Measurements from ENCODE around the gene SPO11.

SPO11 gene

DNA sequence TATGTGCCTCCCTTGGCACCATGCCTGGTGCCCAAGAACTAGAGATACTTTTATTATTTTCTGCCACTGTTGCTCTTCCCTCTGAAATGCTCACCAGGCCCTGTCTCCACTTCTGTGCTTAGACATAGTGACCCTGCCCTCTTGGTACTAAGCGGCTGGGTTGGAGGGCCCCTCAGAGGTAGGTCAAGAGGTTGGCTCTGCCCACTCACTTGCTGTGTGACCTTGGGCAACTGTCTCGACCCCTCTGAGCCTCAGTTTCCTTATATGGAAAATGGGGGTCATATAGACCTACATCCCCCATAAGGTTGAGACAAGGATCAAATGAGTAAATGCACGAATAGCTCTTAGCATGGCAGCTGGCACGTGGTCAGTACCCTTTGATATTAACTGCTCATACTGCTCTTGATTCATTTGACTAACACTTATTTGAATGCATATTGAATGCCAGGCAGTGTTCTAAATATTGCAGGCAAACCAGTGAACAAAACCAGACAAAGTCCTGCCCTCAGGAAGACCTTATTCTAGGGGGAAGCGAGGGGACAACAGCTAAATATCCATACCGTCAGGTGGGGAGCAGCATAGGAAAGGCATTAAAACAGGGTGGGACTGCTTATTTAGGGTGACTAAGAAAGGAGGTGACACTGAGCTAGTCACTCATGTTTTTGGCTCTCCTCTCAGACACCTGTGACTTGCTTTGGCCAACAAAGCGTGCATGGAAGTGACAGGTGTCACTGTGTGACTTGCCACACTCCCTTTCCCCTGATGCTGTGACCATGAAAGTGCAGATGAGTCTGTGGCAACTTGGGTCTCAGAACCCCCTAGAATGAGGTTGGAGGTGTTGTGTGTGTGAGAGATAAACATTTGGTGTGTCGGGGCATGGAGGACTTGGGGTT is 14.3 kb upstream of the SPO11 start:
- DNase-seq (ENCODE audit: extremely low spot score), result no peak
- ChIA-PET CTCF (no interaction called here), POLR2A (no interaction called here)
- TF ChIP-seq CTBP1 (IDR thresholded peaks at IDR 0.05; ENCODE audit: borderline replicate concordance), result no peak
- no peak for TF ChIP-seq TARDBP (IDR thresholded peaks at IDR 0.05)
- TF ChIP-seq, protein P1, sequence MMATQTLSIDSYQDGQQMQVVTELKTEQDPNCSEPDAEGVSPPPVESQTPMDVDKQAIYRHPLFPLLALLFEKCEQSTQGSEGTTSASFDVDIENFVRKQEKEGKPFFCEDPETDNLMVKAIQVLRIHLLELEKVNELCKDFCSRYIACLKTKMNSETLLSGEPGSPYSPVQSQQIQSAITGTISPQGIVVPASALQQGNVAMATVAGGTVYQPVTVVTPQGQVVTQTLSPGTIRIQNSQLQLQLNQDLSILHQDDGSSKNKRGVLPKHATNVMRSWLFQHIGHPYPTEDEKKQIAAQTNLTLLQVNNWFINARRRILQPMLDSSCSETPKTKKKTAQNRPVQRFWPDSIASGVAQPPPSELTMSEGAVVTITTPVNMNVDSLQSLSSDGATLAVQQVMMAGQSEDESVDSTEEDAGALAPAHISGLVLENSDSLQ (IDR thresholded peaks at IDR 0.05), result no peak
- no peak for TF ChIP-seq FOXA1 (IDR thresholded peaks at IDR 0.05)
- no peak for TF ChIP-seq ZNF384 (IDR thresholded peaks at IDR 0.05)
- no peak for TF ChIP-seq L3MBTL2 (conservative IDR thresholded peaks at IDR 0.05)
- TF ChIP-seq SP1 (IDR thresholded peaks at IDR 0.05), result no peak
- TF ChIP-seq ELF4 (IDR thresholded peaks at IDR 0.05), result no peak
- TF ChIP-seq BHLHE40 (IDR thresholded peaks at IDR 0.05; ENCODE audit: borderline replicate concordance), result no peak

DNA sequence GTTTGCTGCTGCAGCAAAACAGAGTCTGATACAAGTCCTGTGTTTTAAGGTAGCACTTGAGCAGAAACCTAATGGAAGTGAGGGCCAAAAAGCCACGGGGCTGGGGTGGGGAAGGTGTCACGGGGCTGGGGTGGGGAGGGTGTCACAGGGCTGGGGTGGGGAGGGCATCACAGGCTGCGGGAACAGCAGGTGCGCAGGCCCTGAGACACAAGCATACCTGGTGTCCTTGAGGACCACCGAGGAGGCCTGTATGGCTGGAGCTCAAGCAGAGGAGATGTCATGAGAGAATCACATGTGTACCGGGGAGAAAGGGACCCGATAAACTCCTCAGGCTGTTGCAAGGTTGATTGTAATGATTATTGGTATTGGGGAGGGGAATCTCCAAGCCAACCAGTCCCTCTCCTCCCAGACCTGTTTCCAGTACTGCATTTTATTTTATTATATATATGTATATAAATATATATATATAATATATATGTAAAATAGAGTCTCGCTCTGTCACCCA is 13.6 kb upstream of the SPO11 start:
- CTCF ChIA-PET, result no interaction called here
- POLR2A ChIA-PET, result no interaction called here
- DNase-seq (ENCODE audit: extremely low spot score), result no peak

DNA sequence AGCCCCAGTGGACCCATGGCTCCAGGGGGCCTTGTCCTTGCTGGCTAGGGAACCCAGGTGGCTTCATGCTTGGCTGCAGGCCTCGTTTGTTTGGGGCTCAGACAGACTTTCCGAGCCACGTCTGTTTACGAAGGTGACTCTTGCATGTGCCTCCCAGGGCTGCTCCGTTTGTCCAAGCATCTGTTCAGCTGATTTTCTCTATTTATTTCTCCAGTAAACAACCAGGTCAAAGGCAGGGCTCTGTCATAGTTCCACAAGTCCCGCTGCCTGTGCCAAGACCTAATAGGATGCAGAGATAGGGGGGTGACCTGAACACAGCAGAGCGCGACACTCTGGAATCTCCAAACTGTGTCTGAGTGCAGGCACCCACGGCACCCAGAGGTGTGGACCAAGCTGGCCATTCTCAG is 12.8 kb upstream of the SPO11 start:
- CTCF ChIA-PET, result no interaction called here
- TF ChIP-seq FOXA1 (IDR thresholded peaks at IDR 0.05), result no peak
- TF ChIP-seq NFRKB (IDR thresholded peaks at IDR 0.05), result no peak
- no peak for TF ChIP-seq SUZ12 (IDR thresholded peaks at IDR 0.05)
- TF ChIP-seq CTBP1 (IDR thresholded peaks at IDR 0.05; ENCODE audit: borderline replicate concordance), result no peak
- TF ChIP-seq LEF1 (IDR thresholded peaks at IDR 0.05; ENCODE audit: borderline replicate concordance), result no peak
- TF ChIP-seq, protein P1 (IDR thresholded peaks at IDR 0.05), result no peak
- no peak for TF ChIP-seq BHLHE40 (IDR thresholded peaks at IDR 0.05; ENCODE audit: borderline replicate concordance)
- TF ChIP-seq FOXM1 (IDR thresholded peaks at IDR 0.05; ENCODE audit: borderline replicate concordance), result no peak
- no peak for TF ChIP-seq FOXK2 (IDR thresholded peaks at IDR 0.05)
- no peak for TF ChIP-seq L3MBTL2 (conservative IDR thresholded peaks at IDR 0.05)
- no peak for TF ChIP-seq ELF4 (IDR thresholded peaks at IDR 0.05)
- TF ChIP-seq HDGF (IDR thresholded peaks at IDR 0.05; ENCODE audit: borderline replicate concordance), result no peak
- no peak for TF ChIP-seq TARDBP (IDR thresholded peaks at IDR 0.05)
- TF ChIP-seq SP1 (IDR thresholded peaks at IDR 0.05), result no peak
- no peak for TF ChIP-seq ARNT (IDR thresholded peaks at IDR 0.05)
- no peak for TF ChIP-seq ZNF384 (IDR thresholded peaks at IDR 0.05)
- POLR2A ChIA-PET, result no interaction called here
- no peak for DNase-seq (ENCODE audit: extremely low spot score)

More for the DNA sequence above, 13.6 kb upstream of the SPO11 start:
- no peak for TF ChIP-seq CTBP1 (IDR thresholded peaks at IDR 0.05; ENCODE audit: borderline replicate concordance)
- no peak for TF ChIP-seq L3MBTL2 (conservative IDR thresholded peaks at IDR 0.05)
- TF ChIP-seq, protein P1 (IDR thresholded peaks at IDR 0.05), result no peak
- no peak for TF ChIP-seq BHLHE40 (IDR thresholded peaks at IDR 0.05; ENCODE audit: borderline replicate concordance)
- no peak for TF ChIP-seq HDGF (IDR thresholded peaks at IDR 0.05; ENCODE audit: borderline replicate concordance)
- no peak for TF ChIP-seq LEF1 (IDR thresholded peaks at IDR 0.05; ENCODE audit: borderline replicate concordance)
- TF ChIP-seq TARDBP (IDR thresholded peaks at IDR 0.05), result no peak

DNA sequence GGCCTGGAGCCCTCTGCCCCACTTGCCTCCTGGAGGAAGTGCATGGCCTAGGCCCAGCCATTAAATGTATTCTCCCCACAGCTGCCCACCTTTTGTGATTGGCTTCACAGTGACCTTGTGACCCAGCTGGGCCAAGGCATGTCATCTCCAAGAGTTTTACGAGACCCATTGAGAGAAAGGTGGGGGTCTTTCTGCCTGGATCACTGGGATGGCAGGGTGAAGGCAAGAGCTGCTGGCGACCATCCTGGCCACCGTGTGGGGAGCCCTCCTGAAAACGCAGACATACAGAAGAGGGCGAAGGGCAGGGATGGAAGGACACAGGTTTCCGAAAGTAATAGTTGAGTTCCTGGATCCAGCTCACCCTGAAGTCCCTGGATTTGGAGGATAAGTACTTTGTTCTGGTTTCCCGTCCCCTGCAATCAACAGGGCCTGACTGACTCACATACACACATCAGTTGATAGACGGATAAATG is 12.3 kb upstream of the SPO11 start:
- no peak for DNase-seq (ENCODE audit: extremely low spot score)
- ChIA-PET POLR2A (no interaction called here), CTCF (interaction anchor here (1.5 kb wide), 1 partner anchor 15 kb away, joined by 3 read pairs; no protein-coding TSS in a partner anchor)
- TF ChIP-seq NFRKB (IDR thresholded peaks at IDR 0.05), result no peak
- no peak for TF ChIP-seq CTBP1 (IDR thresholded peaks at IDR 0.05; ENCODE audit: borderline replicate concordance)
- TF ChIP-seq, protein P1 (IDR thresholded peaks at IDR 0.05), result no peak
- TF ChIP-seq ZNF384 (IDR thresholded peaks at IDR 0.05), result no peak
- TF ChIP-seq SUZ12 (IDR thresholded peaks at IDR 0.05), result no peak
- TF ChIP-seq FOXK2 (IDR thresholded peaks at IDR 0.05), result no peak
- TF ChIP-seq BHLHE40 (IDR thresholded peaks at IDR 0.05; ENCODE audit: borderline replicate concordance), result no peak
- TF ChIP-seq FOXM1 (IDR thresholded peaks at IDR 0.05; ENCODE audit: borderline replicate concordance), result no peak
- no peak for TF ChIP-seq SP1 (IDR thresholded peaks at IDR 0.05)
- TF ChIP-seq ELF4 (IDR thresholded peaks at IDR 0.05), result no peak
- TF ChIP-seq TARDBP (IDR thresholded peaks at IDR 0.05), result no peak
- no peak for TF ChIP-seq L3MBTL2 (conservative IDR thresholded peaks at IDR 0.05)
- TF ChIP-seq LEF1 (IDR thresholded peaks at IDR 0.05; ENCODE audit: borderline replicate concordance), result no peak
- TF ChIP-seq ARNT (IDR thresholded peaks at IDR 0.05), result no peak
- TF ChIP-seq HDGF (IDR thresholded peaks at IDR 0.05; ENCODE audit: borderline replicate concordance), result no peak

DNA sequence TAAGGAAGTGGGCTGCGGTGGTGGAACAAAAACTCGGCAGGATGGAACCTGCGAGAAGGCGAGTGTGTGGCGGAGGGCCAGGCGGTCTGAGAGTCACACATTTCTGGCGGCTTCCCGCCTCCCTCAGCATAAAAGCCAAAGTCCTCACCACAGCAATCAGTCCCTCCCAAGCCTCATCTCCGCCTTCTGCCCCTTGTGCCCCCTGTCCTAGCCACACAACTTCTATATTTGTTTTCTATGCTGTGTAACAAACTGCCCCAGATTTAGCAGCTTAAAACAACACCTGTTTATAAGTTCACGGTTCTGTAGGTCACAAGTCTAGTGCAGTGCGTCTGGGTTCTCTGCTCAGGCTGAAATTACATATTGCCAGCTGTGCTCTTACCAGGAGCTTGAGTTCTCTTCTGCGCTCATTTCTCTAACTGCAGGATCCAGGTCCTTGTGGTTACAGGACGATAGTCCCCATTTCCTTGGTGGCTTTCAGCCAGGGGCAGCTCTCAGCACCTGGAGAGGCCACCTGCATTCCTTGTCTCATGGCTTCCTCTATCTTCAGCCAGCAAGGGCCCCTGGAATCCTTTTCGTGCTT is 11.7 kb upstream of the SPO11 start:
- no peak for DNase-seq (ENCODE audit: extremely low spot score)
- POLR2A ChIA-PET, result no interaction called here
- TF ChIP-seq CTBP1 (IDR thresholded peaks at IDR 0.05; ENCODE audit: borderline replicate concordance) (no peak), FOXM1 (IDR thresholded peaks at IDR 0.05; ENCODE audit: borderline replicate concordance) (no peak), FOXK2 (IDR thresholded peaks at IDR 0.05) (no peak), ARNT (IDR thresholded peaks at IDR 0.05) (no peak), SUZ12 (IDR thresholded peaks at IDR 0.05) (no peak), TARDBP (IDR thresholded peaks at IDR 0.05) (no peak), SP1 (IDR thresholded peaks at IDR 0.05) (no peak), FOXA1 (IDR thresholded peaks at IDR 0.05) (no peak), ZNF384 (IDR thresholded peaks at IDR 0.05) (no peak), ELF4 (IDR thresholded peaks at IDR 0.05) (no peak), L3MBTL2 (conservative IDR thresholded peaks at IDR 0.05) (no peak), BHLHE40 (IDR thresholded peaks at IDR 0.05; ENCODE audit: borderline replicate concordance) (no peak), LEF1 (IDR thresholded peaks at IDR 0.05; ENCODE audit: borderline replicate concordance) (no peak), NFRKB (IDR thresholded peaks at IDR 0.05) (no peak), HDGF (IDR thresholded peaks at IDR 0.05; ENCODE audit: borderline replicate concordance) (no peak)
- TF ChIP-seq, protein P1 (IDR thresholded peaks at IDR 0.05), result no peak
- CTCF ChIA-PET, result interaction anchor here (0.6 to 1.5 kb wide), 2 partner anchors 14 to 54 kb away, joined by 3 read pairs; no protein-coding TSS in a partner anchor

All from HEK293T (cell line).